Heart left ventricle (tissue), 16 donors: ENCODE data around the gene TIMM21. TPM values are rescaled to one million over a fixed set of nuclear protein-coding genes. Genes with fewer than 3 reads are reported as not detected.

Source experiments
- ATAC-seq, 4 donors: fragments of 200-7000 bp; cut with Tn5 transposase; one replicate each; pipeline ENCODE4 v1.9.1; 2020 to 2022; ENCODE audit warnings: moderate library complexity in 4 of 4, mild to moderate bottlenecking in 3 of 4, moderate number of reproducible peaks in 1 of 4
- DNase-seq, 5 donors: peaks; one replicate each; pipeline ENCODE4 v3.0.0-alpha.2; 2020
- H3K27ac ChIP-seq, 12 donors: fragments of 200-600 bp; sonication (generic) in 4 of 12; one replicate each; pipeline versions ENCODE4 v1.5.0 to v1.8.0; 2016 to 2022; ENCODE audit warnings: mild to moderate bottlenecking in 2 of 12
- H3K27me3 ChIP-seq, 9 donors: fragments of 200-600 bp; sonication (generic) in 2 of 9; one replicate each; pipeline versions ENCODE4 v1.5.1 to v1.8.0; 2016 to 2022; ENCODE audit warnings: mild to moderate bottlenecking in 3 of 9
- H3K36me3 ChIP-seq, 9 donors: fragments of 200-600 bp; sonication (generic) in 2 of 9; one replicate each; pipeline versions ENCODE4 v1.5.0 to v1.8.0; 2018 to 2022; ENCODE audit warnings: mild to moderate bottlenecking in 2 of 9
- H3K4me1 ChIP-seq, 12 donors: fragments of 200-600 bp; sonication (generic) in 4 of 12; one replicate each; pipeline versions ENCODE4 v1.5.0 to v1.8.0; 2016 to 2022; ENCODE audit warnings: mild to moderate bottlenecking in 3 of 12
- H3K4me3 ChIP-seq, 12 donors: fragments of 200-600 bp; sonication (generic) in 4 of 12; one replicate each; pipeline versions ENCODE4 v1.5.0 to v1.8.0; 2017 to 2022; ENCODE audit warnings: mild to moderate bottlenecking in 9 of 12, moderate library complexity in 4 of 12
- H3K9me3 ChIP-seq, 12 donors: fragments of 200-600 bp; sonication (generic) in 4 of 12; one replicate each; pipeline versions ENCODE4 v1.5.0 to v1.8.0; 2016 to 2022; ENCODE audit warnings: mild to moderate bottlenecking in 1 of 12
- POLR2A ChIP-seq, 2 donors: fragments of 450-650 bp; IDR thresholded peaks; one replicate each; pipeline ENCODE4 v1.6.1; 2017; ENCODE audit warnings: antibody characterized with exemption in 2 of 2, mild to moderate bottlenecking in 2 of 2, moderate library complexity in 2 of 2
- WGBS, 4 donors: extraction: QIAGEN DNeasy Blood & Tissue Kit in 2 of 4; methylation state at CpG; one replicate each; pipeline versions ENCODE4 v1.1.5 to v1.1.7; 2013 to 2018; 5-methylcytosine and 5-hydroxymethylcytosine counted together
- intact Hi-C, 10 donors: fragments of 100-400 bp; cut with DNase I; formaldehyde crosslinking; loops; one replicate each; pipeline versions ENCODE4 v1.11.1 to v1.14.2; 2022
- polyA plus RNA-seq, 2 donors: library from polyadenylated mRNA; stranded (reverse); fragments of 200-250 nt; gene quantifications; one replicate each; pipeline ENCODE4 v1.2.3, GENCODE V29; 2013
- total RNA-seq, 9 donors: library from RNA; depleted of rRNA in 2 of 9; stranded (reverse); fragments of >200 nt in 2 of 9; fragmentation: NEBNext Ultra II Directional in 3 of 9; extraction: Animal tissue kit (Norgen Biotek cat#: 25700) in 3 of 9; gene quantifications; one replicate each; pipeline versions ENCODE4 v1.1.0 to v1.2.4, GENCODE V29; 2016 to 2023
- TF ChIP-seq, protein P1 (sequence below), 12 donors: fragments of 200-600 bp; sonication (generic) in 4 of 12; IDR thresholded peaks; one replicate each; pipeline versions ENCODE4 v1.5.0 to v1.8.0; 2018 to 2022; ENCODE audit warnings: antibody characterized with exemption in 12 of 12, mild to moderate bottlenecking in 5 of 12
- donor health status: ischemic (EF 13 %, LVEDD 7.1; RV severe dilation, severe dysfunction).
- donor health status: healthy with polysubstance abuse.
- donor health status: DM: no; HTN: yes; CAD: no.
- donor health status: DM: no; HTN: no; CAD: no.
- donor health status: ischemic (EF 25% LVEDD 6.9; RV normal size, moderate dysfunction).
- donor health status: ischemic (EF 25% LVEDD 5.7; RV mildly dilated, moderate dysfunction).
- donor health status: healthy.
- donor health status: DM: yes; HTN: yes; CAD: no.
- donor health status: ischemic (EF 35%, LVEDD 5.7; RV mildly dilated, moderate dysfunction).
- donor health status: nonischemic (EF 11% LVEDD 7.7; RV severe dilation, severe dysfunction).
- donor health status: DM: yes; HTN: yes; CAD: no.
- donor health status: PGD.
- donor health status: ischemic (EF 29% LVEDD 5.4; RV normal size, mild dysfunction).
- donor health status: nonischemic (EF 23%, LVEDD 6.1; RV moderate dilation, normal function).

The TIMM21 gene
- total and polyA plus RNA-seq, 11 donors = 65.0 to 139 (median 110) TPM

GRCh38 chr18:74126684-74127655, 21.4 kb upstream of the TIMM21 start:
- Histone ChIP-seq H3K4me1 (peaks cover 0 to 8% (median 0%) of the 10 kb centered on the region in 12 donors), H3K36me3 (no peaks in the 10 kb centered on the region), H3K4me3 (no peak overlapping the region), H3K9me3 (no peaks in the 10 kb centered on the region), H3K27ac (no peak overlapping the region), H3K27me3 (no peaks in the 10 kb centered on the region)
- DNase-seq (no peak), ATAC-seq (peak in 1 of 4 donors; percentile 63)
- intact Hi-C loops = no loop called here
- WGBS, 4 donors = 50 to 51% (median 51%) methylated on average over 10 of the region's 10 CpGs
- TF ChIP-seq, protein P1, sequence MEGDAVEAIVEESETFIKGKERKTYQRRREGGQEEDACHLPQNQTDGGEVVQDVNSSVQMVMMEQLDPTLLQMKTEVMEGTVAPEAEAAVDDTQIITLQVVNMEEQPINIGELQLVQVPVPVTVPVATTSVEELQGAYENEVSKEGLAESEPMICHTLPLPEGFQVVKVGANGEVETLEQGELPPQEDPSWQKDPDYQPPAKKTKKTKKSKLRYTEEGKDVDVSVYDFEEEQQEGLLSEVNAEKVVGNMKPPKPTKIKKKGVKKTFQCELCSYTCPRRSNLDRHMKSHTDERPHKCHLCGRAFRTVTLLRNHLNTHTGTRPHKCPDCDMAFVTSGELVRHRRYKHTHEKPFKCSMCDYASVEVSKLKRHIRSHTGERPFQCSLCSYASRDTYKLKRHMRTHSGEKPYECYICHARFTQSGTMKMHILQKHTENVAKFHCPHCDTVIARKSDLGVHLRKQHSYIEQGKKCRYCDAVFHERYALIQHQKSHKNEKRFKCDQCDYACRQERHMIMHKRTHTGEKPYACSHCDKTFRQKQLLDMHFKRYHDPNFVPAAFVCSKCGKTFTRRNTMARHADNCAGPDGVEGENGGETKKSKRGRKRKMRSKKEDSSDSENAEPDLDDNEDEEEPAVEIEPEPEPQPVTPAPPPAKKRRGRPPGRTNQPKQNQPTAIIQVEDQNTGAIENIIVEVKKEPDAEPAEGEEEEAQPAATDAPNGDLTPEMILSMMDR (IDR thresholded peaks at IDR 0.05) = no peak
- TF ChIP-seq POLR2A (IDR thresholded peaks at IDR 0.05) = no peak

DNA sequence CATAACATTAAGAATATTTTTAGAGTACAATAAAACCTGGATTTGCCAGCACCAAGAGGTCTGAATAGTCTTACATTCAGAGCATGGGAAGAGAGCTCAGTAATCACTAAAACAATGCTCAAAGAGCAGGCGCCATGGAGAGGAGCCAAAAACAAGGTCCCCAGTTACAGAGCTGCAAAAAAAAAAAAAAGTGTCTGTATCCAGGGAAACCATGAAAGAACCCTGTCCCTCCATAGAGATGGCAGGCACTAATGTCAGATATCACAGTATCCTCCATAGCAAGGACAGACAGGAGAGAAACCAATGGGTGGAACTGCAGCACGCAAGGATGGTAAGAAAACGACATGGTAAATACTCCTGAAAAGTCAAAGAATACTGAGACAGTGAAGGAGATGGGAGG, 20.2 kb upstream of the TIMM21 start:
- no peak overlapping the region for H3K27ac ChIP-seq
- no peak for DNase-seq
- 74 to 81% (median 77%) methylated on average over 3 of the region's 3 CpGs for WGBS, 4 donors
- no peak overlapping the region for H3K4me3 ChIP-seq
- no peaks in the 10 kb centered on the region for H3K9me3 ChIP-seq
- no peak for ATAC-seq
- intact Hi-C loops = no loop called here
- peaks cover 0 to 8% (median 0%) of the 10 kb centered on the region in 12 donors for H3K4me1 ChIP-seq
- TF ChIP-seq, protein P1 (IDR thresholded peaks at IDR 0.05) = no peak
- TF ChIP-seq POLR2A (IDR thresholded peaks at IDR 0.05) = no peak
- no peaks in the 10 kb centered on the region for H3K36me3 ChIP-seq
- H3K27me3 ChIP-seq = no peaks in the 10 kb centered on the region

- Histone ChIP-seq H3K4me1 (peaks cover 0 to 7% (median 0%) of the 10 kb centered on the region in 12 donors), H3K27ac (no peak overlapping the region), H3K36me3 (no peaks in the 10 kb centered on the region), H3K4me3 (no peak overlapping the region), H3K9me3 (no peaks in the 10 kb centered on the region), H3K27me3 (peaks cover 0 to 3% (median 0%) of the 10 kb centered on the region in 9 donors)
- 83 to 92% (median 87%) methylated on average over 3 of the region's 3 CpGs for WGBS, 4 donors
- ATAC-seq (no peak), DNase-seq (no peak)
- intact Hi-C loops = no loop called here
- no peak for TF ChIP-seq POLR2A (IDR thresholded peaks at IDR 0.05)
- TF ChIP-seq, protein P1 (IDR thresholded peaks at IDR 0.05) = no peak
Measured at GRCh38 chr18:74131124-74131523, 17.2 kb upstream of the TIMM21 start.

GRCh38 chr18:74132201-74132600, 16.1 kb upstream of the TIMM21 start:
- Histone ChIP-seq H3K4me1 (peaks cover 0 to under 1% (median 0%) of the 10 kb centered on the region in 12 donors), H3K9me3 (no peaks in the 10 kb centered on the region), H3K27ac (no peak overlapping the region), H3K4me3 (no peak overlapping the region), H3K27me3 (peaks cover 0 to 3% (median 0%) of the 10 kb centered on the region in 9 donors), H3K36me3 (no peaks in the 10 kb centered on the region)
- DNase-seq (no peak), ATAC-seq (no peak)
- intact Hi-C loops = no loop called here
- 57 to 69% (median 62%) methylated on average over 3 of the region's 3 CpGs for WGBS, 4 donors
- TF ChIP-seq POLR2A (IDR thresholded peaks at IDR 0.05) = no peak
